Measurements from ENCODE around the gene CLEC2D.
"Not testable (repeated sequence)": the region's sequence is repeated elsewhere in the genome, so short reads cannot be mapped to it uniquely, and the experiment has no call there.

Gene CLEC2D

GRCh38 chr12:9668161-9669018, 1.1 kb upstream of the CLEC2D start:
- Histone ChIP-seq H3K4me1 (no peaks in the 10 kb centered on the region), H3K79me2 (no peaks in the 10 kb centered on the region), H3K9ac (no peak overlapping the region), H3K36me3 (ENCODE audit: control insufficient read depth, insufficient read depth, low read length) (no peaks in the 10 kb centered on the region), H3K27ac (no peak overlapping the region), H3K4me2 (ENCODE audit: low read length) (no peak overlapping the region), H2AFZ (no peak overlapping the region), H3K4me3 (ENCODE audit: low read depth, low read length) (no peak overlapping the region), H3K9me3 (ENCODE audit: control insufficient read depth, low read length) (no peaks in the 10 kb centered on the region), H3K27me3 (ENCODE audit: control insufficient read depth, insufficient read depth, low read length) (no peaks in the 10 kb centered on the region)
- TF ChIP-seq CTCF (IDR thresholded peaks at IDR 0.05), result no peak

DNA sequence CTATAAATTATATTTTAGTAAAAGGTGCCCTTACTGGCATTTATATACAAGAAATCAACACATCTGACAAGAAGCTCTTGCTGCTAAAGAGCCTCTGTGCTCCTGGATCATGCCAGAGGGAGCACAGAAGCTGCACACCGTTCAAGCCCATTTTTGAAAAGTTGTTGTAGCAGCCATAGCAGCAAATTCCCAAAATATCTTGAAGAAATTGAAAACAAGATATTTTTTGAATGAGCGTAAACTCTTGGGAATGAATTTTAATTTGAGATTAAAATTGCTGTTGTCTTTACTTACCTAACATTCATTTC, 540 bp upstream of the CLEC2D start:
- Histone ChIP-seq H3K27me3 (ENCODE audit: control insufficient read depth, insufficient read depth, low read length) (no peaks in the 10 kb centered on the region), H3K4me3 (ENCODE audit: low read depth, low read length) (no peak overlapping the region), H3K9ac (no peak overlapping the region), H2AFZ (no peak overlapping the region), H3K9me3 (ENCODE audit: control insufficient read depth, low read length) (no peaks in the 10 kb centered on the region), H3K36me3 (ENCODE audit: control insufficient read depth, insufficient read depth, low read length) (no peaks in the 10 kb centered on the region), H3K4me1 (no peaks in the 10 kb centered on the region), H3K4me2 (ENCODE audit: low read length) (no peak overlapping the region), H3K27ac (no peak overlapping the region), H3K79me2 (no peaks in the 10 kb centered on the region)
- TF ChIP-seq CTCF (IDR thresholded peaks at IDR 0.05), result no peak

- H3K79me2 ChIP-seq; H3K4me1 ChIP-seq; H3K27ac ChIP-seq; H3K4me2 ChIP-seq (ENCODE audit: low read length); H3K27me3 ChIP-seq (ENCODE audit: control insufficient read depth, insufficient read depth, low read length); H3K4me3 ChIP-seq (ENCODE audit: low read depth, low read length); H3K9ac ChIP-seq; H3K9me3 ChIP-seq (ENCODE audit: control insufficient read depth, low read length); H3K36me3 ChIP-seq (ENCODE audit: control insufficient read depth, insufficient read depth, low read length); H2AFZ ChIP-seq: not testable (repeated sequence)
These were observed 2.8 kb downstream of the CLEC2D start for GRCh38 chr12:9672340-9672739.

DNA sequence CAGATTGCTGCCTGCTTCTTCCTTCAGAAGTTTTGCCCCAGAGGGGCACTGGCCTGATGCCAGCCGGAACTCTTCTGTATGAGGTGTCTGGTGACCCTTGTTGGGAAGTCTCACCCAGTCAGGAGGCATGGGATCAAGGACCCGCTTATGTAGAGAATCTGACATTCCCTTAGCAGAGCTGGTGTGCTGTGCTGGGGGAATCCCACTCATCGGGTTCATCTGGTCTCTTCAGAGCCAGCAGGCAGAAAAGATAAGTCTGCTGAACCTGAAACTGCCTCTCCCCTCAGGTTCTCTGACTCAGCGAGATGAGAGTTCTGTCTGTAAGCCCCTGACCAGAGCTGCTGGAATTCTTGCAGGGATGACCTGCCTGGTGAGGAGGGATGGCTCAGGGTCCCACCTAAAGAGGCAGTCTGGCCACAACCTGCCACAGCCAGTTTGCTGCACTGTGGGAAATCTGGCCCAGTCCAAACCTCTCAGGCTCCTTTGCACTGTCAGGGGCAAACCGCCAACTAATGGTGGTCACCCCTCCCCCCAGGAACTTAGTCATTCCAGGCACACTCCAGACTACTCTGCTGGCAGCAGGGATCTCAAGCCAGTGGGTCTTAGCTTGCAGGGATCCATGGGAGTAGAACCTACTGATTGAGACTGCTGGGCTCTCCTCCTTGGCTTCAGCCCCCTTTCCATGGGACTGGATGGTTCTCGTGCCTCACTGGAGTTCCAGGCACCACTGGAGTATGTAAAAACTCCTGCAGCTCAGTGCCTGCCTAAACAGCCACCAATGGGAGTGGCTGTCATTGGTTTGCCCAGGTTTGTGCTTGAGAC, 4.1 kb downstream of the CLEC2D start:
- H3K27me3 ChIP-seq (ENCODE audit: control insufficient read depth, insufficient read depth, low read length), result no peaks in the 10 kb centered on the region
- no peak overlapping the region for H3K9ac ChIP-seq
- H3K4me1 ChIP-seq, result no peaks in the 10 kb centered on the region
- no peak for TF ChIP-seq CTCF (IDR thresholded peaks at IDR 0.05)
- H3K27ac ChIP-seq, result no peak overlapping the region
- no peaks in the 10 kb centered on the region for H3K36me3 ChIP-seq (ENCODE audit: control insufficient read depth, insufficient read depth, low read length)
- H3K4me3 ChIP-seq (ENCODE audit: low read depth, low read length), result no peak overlapping the region
- H3K4me2 ChIP-seq (ENCODE audit: low read length), result no peak overlapping the region
- H3K9me3 ChIP-seq (ENCODE audit: control insufficient read depth, low read length), result no peaks in the 10 kb centered on the region
- no peaks in the 10 kb centered on the region for H3K79me2 ChIP-seq
- no peak overlapping the region for H2AFZ ChIP-seq

- no peak overlapping the region for H2AFZ ChIP-seq
- H3K4me1 ChIP-seq, result no peaks in the 10 kb centered on the region
- no peaks in the 10 kb centered on the region for H3K9me3 ChIP-seq (ENCODE audit: control insufficient read depth, low read length)
- H3K36me3 ChIP-seq (ENCODE audit: control insufficient read depth, insufficient read depth, low read length), result no peaks in the 10 kb centered on the region
- H3K4me2 ChIP-seq (ENCODE audit: low read length), result no peak overlapping the region
- no peaks in the 10 kb centered on the region for H3K79me2 ChIP-seq
- no peak overlapping the region for H3K9ac ChIP-seq
- no peak for TF ChIP-seq CTCF (IDR thresholded peaks at IDR 0.05)
- no peak overlapping the region for H3K4me3 ChIP-seq (ENCODE audit: low read depth, low read length)
- no peak overlapping the region for H3K27ac ChIP-seq
- no peaks in the 10 kb centered on the region for H3K27me3 ChIP-seq (ENCODE audit: control insufficient read depth, insufficient read depth, low read length)
These were observed 4.7 kb downstream of the CLEC2D start for GRCh38 chr12:9674226-9674590.

- H3K36me3 ChIP-seq (ENCODE audit: control insufficient read depth, insufficient read depth, low read length); H3K4me2 ChIP-seq (ENCODE audit: low read length); H3K9ac ChIP-seq; H3K9me3 ChIP-seq (ENCODE audit: control insufficient read depth, low read length); H3K79me2 ChIP-seq; H3K27ac ChIP-seq; H3K27me3 ChIP-seq (ENCODE audit: control insufficient read depth, insufficient read depth, low read length); H2AFZ ChIP-seq; H3K4me1 ChIP-seq; H3K4me3 ChIP-seq (ENCODE audit: low read depth, low read length): not testable (repeated sequence)
These were observed 13.0 kb downstream of the CLEC2D start for GRCh38 chr12:9682508-9682907.

GRCh38 chr12:9682949-9683348, 13.4 kb downstream of the CLEC2D start:
- H3K9ac ChIP-seq; H3K36me3 ChIP-seq (ENCODE audit: control insufficient read depth, insufficient read depth, low read length); H3K4me2 ChIP-seq (ENCODE audit: low read length); H3K79me2 ChIP-seq; H3K9me3 ChIP-seq (ENCODE audit: control insufficient read depth, low read length); H3K4me1 ChIP-seq; H2AFZ ChIP-seq; H3K27ac ChIP-seq; H3K27me3 ChIP-seq (ENCODE audit: control insufficient read depth, insufficient read depth, low read length); H3K4me3 ChIP-seq (ENCODE audit: low read depth, low read length): not testable (repeated sequence)

Measured in parathyroid adenoma (tissue), 2 donors.